ENCODE measurements around the gene CPN2. TPM values are rescaled to one million over a fixed set of nuclear protein-coding genes. Genes with fewer than 3 reads are reported as not detected.

CPN2 gene
- total and polyA plus RNA-seq, 11 donors, result 0.14 to 6.0 (median 0.72) TPM

GRCh38 chr3:194308601-194309449 lies 42.3 kb downstream of the CPN2 start:
- no peak for ATAC-seq
- TF ChIP-seq POLR2A (IDR thresholded peaks at IDR 0.05), result no peak
- TF ChIP-seq CTCF (IDR thresholded peaks at IDR 0.05), result no peak
- H3K27ac ChIP-seq, result no peak overlapping the region
- H3K9me3 ChIP-seq, result no peaks in the 10 kb centered on the region
- peaks cover 0 to 24% (median 3%) of the 10 kb centered on the region in 12 donors for H3K4me1 ChIP-seq
- DNase-seq, result peak in 1 of 5 donors; percentile 19
- no peaks in the 10 kb centered on the region for H3K36me3 ChIP-seq
- intact Hi-C loops (cut with DNase I), result loop anchor here in 2 of 10 donors (5.0 to 10.0 kb wide), 2 partner anchors 37 to 304 kb away; no protein-coding TSS in a partner anchor
- H3K27me3 ChIP-seq, result peaks cover 0 to 32% (median 0%) of the 10 kb centered on the region in 9 donors
- WGBS, 4 donors, result 85 to 95% (median 87%) methylated on average over 8 of the region's 8 CpGs
- no peak overlapping the region for H3K4me3 ChIP-seq

GRCh38 chr3:194307849-194308248 lies 43.3 kb downstream of the CPN2 start:
- intact Hi-C loops (cut with DNase I), result loop anchor here in 2 of 10 donors (5.0 to 10.0 kb wide), 2 partner anchors 36 to 303 kb away; no protein-coding TSS in a partner anchor
- 92 to 95% (median 93%) methylated on average over 8 of the region's 8 CpGs for WGBS, 4 donors
- DNase-seq (no peak), ATAC-seq (no peak)
- peaks cover 0 to 25% (median 0%) of the 10 kb centered on the region in 9 donors for H3K27me3 ChIP-seq
- H3K27ac ChIP-seq, result no peak overlapping the region
- peaks cover 0 to 18% (median 1%) of the 10 kb centered on the region in 12 donors for H3K4me1 ChIP-seq
- H3K9me3 ChIP-seq, result no peaks in the 10 kb centered on the region
- TF ChIP-seq CTCF (IDR thresholded peaks at IDR 0.05) (no peak), POLR2A (IDR thresholded peaks at IDR 0.05) (no peak)
- no peaks in the 10 kb centered on the region for H3K36me3 ChIP-seq
- no peak overlapping the region for H3K4me3 ChIP-seq

- H3K27ac ChIP-seq, result no peak overlapping the region
Observed at GRCh38 chr3:194306771-194307640, 44.1 kb downstream of the CPN2 start.

More at GRCh38 chr3:194306771-194307640, 44.1 kb downstream of the CPN2 start:
- Histone ChIP-seq H3K4me3 (no peak overlapping the region), H3K27me3 (peaks cover 0 to 20% (median 0%) of the 10 kb centered on the region in 9 donors), H3K36me3 (no peaks in the 10 kb centered on the region), H3K9me3 (no peaks in the 10 kb centered on the region), H3K4me1 (peaks cover 0 to 18% (median 0%) of the 10 kb centered on the region in 12 donors)
- intact Hi-C loops (cut with DNase I), result loop anchor here in 2 of 10 donors (5.0 to 10.0 kb wide), 2 partner anchors 35 to 302 kb away; no protein-coding TSS in a partner anchor
- peak in 1 of 5 donors; percentile 11 for DNase-seq
- WGBS, 4 donors, result 69 to 73% (median 69%) methylated on average over 13 of the region's 13 CpGs
- no peak for ATAC-seq
- TF ChIP-seq CTCF (IDR thresholded peaks at IDR 0.05) (no peak), POLR2A (IDR thresholded peaks at IDR 0.05) (no peak)

All from heart left ventricle (tissue), 16 donors.